ENCODE results near the gene RPP25.

RPP25 gene

GRCh38 chr15:74956648-74957475 is at the start of gene RPP25:
Gene RPP25 (minus strand): TSS chr15:74956772. CDS start chr15:74956583, 189 bp downstream.
- H3K4me3 ChIP-seq: peak within 1 kb of the TSS; percentile 60 to 83
- no peaks in the 10 kb centered on the region for H3K36me3 ChIP-seq
- peak within 1 kb of the TSS; percentile 77 to 93 for H3K27ac ChIP-seq
- H3K9me3 ChIP-seq: no peaks in the 10 kb centered on the region
- intact Hi-C loops (cut with DNase I; ENCODE audit: low total_unique reads): loop anchor here (2.0 to 10.0 kb wide), 4 partner anchors 44 to 322 kb away; no protein-coding TSS in a partner anchor
- peaks cover 4 to 52% (median 37%) of the 10 kb centered on the region in 4 donors for H3K4me1 ChIP-seq
- no peaks in the 10 kb centered on the region for H3K27me3 ChIP-seq
- TF ChIP-seq CTCF (IDR thresholded peaks at IDR 0.05): no peak
- peak; percentile 85 to 89 for DNase-seq

- no peaks in the 10 kb centered on the region for H3K9me3 ChIP-seq
- H3K4me3 ChIP-seq: no peak overlapping the region
- DNase-seq: no peak
- H3K27ac ChIP-seq: no peak overlapping the region
- no peaks in the 10 kb centered on the region for H3K4me1 ChIP-seq
- no peak for TF ChIP-seq CTCF (IDR thresholded peaks at IDR 0.05)
- H3K36me3 ChIP-seq: no peaks in the 10 kb centered on the region
- intact Hi-C loops (cut with DNase I; ENCODE audit: low total_unique reads): no loop called here
- peaks cover 0 to 24% of the 10 kb centered on the region in 2 donors for H3K27me3 ChIP-seq
Observed at GRCh38 chr15:75002398-75002797, 45.8 kb upstream of the RPP25 start.

- no peak for TF ChIP-seq CTCF (IDR thresholded peaks at IDR 0.05)
- Histone ChIP-seq H3K27me3 (peaks cover 0 to 35% of the 10 kb centered on the region in 2 donors), H3K9me3 (no peaks in the 10 kb centered on the region), H3K4me1 (peaks cover 0 to 3% (median 3%) of the 10 kb centered on the region in 4 donors), H3K4me3 (no peak overlapping the region), H3K27ac (no peak overlapping the region), H3K36me3 (no peaks in the 10 kb centered on the region)
- no peak for DNase-seq
- intact Hi-C loops (cut with DNase I; ENCODE audit: low total_unique reads): no loop called here
Observed at GRCh38 chr15:75001310-75001709, 44.7 kb upstream of the RPP25 start.

GRCh38 chr15:74997543-74997942 is 41.0 kb upstream of the RPP25 start:
- Histone ChIP-seq H3K27ac (no peak overlapping the region), H3K9me3 (no peaks in the 10 kb centered on the region), H3K36me3 (no peaks in the 10 kb centered on the region), H3K4me1 (peaks cover 0 to 16% (median 13%) of the 10 kb centered on the region in 4 donors), H3K4me3 (no peak overlapping the region), H3K27me3 (peaks cover 3 to 45% of the 10 kb centered on the region in 2 donors)
- TF ChIP-seq CTCF (IDR thresholded peaks at IDR 0.05): no peak
- intact Hi-C loops (cut with DNase I; ENCODE audit: low total_unique reads): no loop called here
- DNase-seq: no peak

GRCh38 chr15:74997141-74997540 is 40.6 kb upstream of the RPP25 start:
- no peaks in the 10 kb centered on the region for H3K9me3 ChIP-seq
- no peak for DNase-seq
- intact Hi-C loops (cut with DNase I; ENCODE audit: low total_unique reads): no loop called here
- no peaks in the 10 kb centered on the region for H3K36me3 ChIP-seq
- H3K27ac ChIP-seq: no peak overlapping the region
- H3K4me3 ChIP-seq: no peak overlapping the region
- peaks cover 3 to 45% of the 10 kb centered on the region in 2 donors for H3K27me3 ChIP-seq
- no peak for TF ChIP-seq CTCF (IDR thresholded peaks at IDR 0.05)
- peaks cover 0 to 16% (median 13%) of the 10 kb centered on the region in 4 donors for H3K4me1 ChIP-seq
